HG02610 (cell line): ENCODE measurements around the gene SPDYC.
A peak's percentile ranks its signal among the peaks of the same experiment; 100 is the strongest.

ENCODE experiments used
- ATAC-seq: cut with Tn5 transposase; IDR thresholded peaks from one replicate; pipeline ENCODE4 v1.9.1; 2021; ENCODE audit warnings: mild to moderate bottlenecking, moderate library complexity; ENCODE audit not compliant: unreplicated experiment

Gene SPDYC, protein sequence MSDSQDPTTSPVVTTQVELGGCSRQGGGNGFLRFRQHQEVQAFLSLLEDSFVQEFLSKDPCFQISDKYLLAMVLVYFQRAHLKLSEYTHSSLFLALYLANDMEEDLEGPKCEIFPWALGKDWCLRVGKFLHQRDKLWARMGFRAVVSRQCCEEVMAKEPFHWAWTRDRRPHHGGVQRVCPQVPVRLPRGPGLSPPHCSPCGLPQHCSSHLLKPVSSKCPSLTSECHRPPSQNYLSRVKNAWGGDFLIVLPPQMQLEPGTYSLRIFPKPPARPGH

DNA sequence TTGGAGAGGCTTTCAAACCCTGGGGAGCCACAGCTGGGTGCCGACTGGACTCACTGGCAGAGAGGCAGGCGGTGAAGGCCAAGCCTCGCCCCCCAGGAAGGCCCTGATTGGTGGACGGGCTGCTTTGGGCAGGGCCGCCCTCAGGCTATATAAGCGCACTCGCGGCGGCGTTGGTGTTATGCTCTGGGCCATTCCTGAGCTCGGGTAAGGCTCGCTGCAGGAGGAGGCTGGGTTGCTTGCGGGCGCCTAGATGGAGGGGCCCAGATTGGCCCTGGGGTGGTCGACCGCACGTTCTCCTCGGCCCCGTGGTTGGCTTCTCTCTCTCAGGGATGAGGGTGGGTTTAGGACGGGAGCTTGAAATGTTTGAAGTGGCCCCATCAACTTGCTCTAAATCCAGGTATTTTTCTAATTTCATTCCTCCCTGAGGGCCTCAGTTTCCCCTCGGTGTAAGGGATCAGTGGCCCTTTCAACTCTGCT lies at the start of gene SPDYC:
SPDYC (plus strand) TSS at position 176 of the 477 bp plus-strand sequence. CDS start 1,125 bp downstream, outside the sequence.
- ATAC-seq = no peak

DNA sequence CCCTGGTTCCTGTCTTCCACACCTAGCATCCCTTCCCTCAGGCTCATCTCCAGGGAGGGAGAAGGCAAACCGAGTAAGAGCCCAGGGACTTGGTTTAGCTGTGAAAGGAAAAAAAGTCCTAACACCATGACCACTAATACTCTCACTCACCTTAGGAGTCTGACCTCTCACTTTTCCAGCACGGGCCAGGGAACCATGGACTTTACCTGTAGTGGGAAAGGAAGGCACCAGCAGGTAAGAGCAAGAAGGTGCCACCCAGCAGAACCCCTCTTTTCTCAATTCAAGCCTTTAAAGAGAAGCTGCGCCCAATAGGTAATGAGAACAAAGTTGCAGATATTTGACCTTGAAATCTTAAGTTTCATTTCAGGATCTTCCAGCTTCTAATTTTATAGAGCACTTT lies 49.2 kb upstream of the SPDYC start:
- no peak for ATAC-seq

DNA sequence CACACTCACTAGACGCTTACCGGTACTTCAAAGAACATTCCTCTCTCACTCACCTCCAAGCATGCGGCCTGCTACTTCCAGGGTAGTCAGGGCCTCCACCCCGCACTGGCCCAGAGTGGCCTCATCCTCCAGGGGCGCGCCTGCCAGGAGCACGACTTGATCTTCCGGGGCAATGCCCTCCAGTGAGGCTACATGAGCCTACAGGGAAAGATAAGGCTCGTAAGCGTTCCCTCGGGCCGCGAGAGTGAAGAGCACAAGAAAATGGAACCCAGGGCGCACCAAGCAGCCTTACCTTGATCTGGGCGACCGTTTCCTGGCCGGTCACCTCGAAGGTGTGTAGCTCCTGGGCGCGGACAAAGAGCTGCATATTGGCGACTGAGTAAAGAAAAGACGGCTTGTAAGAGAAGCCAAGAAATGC lies 48.6 kb upstream of the SPDYC start:
- ATAC-seq = no peak

DNA sequence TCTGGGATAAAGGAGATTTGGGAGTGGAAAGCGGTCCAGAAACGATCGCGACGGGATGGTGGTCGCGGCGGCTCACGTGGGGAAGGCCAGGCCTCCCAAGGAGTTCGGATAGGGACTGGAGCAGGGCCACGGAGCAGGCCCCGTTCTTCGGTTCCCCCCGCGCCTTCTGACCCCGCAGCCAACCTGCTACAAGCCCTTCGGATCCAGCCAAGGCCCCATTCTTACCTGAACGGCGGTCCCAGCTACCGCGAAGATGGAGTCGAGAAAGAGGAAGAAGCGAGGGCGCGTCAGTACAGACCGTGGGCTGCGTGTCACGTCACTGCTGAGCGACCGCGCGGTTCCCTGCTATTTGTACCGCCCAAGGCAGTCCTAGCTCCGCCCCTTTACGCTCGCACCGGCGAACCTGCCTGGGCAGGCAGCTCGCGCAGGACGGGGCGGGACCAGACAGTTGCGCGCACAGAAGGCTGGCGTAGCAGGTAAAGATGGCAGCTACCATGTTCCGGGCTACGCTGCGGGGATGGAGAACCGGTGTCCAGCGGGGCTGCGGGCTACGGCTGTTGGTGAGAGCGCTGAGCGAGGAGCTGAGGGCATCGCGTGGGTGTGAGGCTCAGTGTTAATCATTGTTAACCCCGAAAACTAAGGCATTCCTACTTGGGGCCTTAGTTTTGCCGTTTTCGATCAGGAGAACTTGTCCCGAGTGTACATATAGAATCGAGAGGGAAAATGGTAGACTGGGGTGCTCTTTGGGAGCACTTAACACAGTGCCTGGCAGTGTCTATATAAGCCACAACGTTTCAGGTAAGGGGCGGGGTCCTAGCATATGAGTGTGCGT lies 48.0 kb upstream of the SPDYC start, which contains the start of the genes FAU and MRPL49:
FAU (minus strand) TSS at position 270 of the 832 bp plus-strand sequence. CDS start 321 bp downstream, outside the sequence.
MRPL49 (plus strand) TSS at position 457 of the 832 bp plus-strand sequence; CDS start at position 483, 26 bp downstream.
- ATAC-seq = peak; percentile 70

DNA sequence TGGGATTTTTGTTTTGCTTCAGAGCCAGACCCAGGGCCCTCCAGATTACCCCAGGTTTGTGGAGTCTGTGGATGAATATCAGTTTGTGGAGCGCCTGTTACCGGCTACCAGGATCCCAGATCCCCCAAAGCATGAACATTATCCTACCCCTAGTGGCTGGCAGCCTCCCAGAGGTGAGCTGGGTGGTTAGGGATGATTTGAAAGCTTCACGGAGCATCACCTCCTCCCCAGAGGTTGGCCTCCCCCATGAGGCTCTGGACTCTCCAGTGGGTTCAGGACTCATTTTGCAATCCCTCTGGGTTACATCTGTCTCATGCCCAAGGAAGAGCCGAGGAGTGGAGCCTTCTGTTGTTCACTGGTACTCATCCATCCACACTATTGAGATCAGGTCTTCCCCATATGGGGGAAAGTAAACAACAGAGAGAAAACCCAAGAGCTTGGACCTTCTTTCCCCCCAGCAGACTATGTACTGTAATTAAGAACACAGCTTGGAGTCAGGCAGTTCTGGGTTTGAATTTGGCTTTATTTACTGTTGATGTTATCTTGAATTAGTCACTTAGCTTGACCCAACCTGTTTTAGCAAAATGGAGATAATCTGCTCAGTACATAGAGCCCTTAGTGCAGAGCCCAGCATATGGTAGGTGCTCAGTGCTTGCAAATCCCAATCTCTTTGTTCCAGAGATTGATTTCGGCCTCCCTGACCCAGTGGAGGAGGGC lies 45.4 kb upstream of the SPDYC start:
- no peak for ATAC-seq

DNA sequence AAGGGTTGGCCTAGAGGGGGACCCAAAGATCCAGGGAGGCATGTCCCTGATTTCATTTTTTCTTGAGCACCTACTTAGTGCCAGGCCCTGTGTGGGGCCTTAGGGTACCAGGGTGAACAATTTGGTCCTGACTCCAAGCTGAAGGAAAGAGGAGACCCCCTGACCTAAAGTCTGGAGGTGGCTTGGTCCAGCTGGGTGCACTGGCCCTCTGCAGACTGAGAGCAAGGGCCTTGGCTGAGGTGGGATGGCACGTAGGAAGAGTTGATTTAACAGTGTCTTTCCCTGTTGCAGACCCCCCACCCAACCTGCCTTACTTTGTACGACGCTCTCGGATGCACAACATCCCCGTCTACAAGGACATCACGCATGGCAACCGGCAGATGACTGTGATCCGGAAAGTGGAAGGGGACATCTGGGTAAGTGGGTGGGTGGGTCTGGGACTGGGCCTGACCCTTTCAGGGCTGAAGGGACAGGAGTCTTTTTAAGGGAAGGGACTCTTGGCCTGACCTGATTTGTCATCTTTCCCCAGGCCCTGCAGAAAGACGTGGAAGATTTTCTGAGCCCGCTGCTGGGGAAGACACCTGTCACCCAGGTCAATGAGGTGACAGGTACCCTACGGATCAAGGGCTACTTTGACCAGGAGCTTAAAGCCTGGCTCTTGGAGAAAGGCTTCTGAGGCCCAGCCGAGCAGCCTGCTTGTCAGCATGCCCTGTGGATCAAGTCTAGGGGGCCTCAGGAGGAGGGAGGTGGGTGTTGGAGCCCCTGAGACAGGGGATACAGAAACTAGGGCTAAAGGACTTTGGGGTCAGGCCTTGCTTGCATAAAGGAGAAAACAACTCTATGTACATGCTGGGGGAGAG lies 44.6 kb upstream of the SPDYC start:
- no peak for ATAC-seq

DNA sequence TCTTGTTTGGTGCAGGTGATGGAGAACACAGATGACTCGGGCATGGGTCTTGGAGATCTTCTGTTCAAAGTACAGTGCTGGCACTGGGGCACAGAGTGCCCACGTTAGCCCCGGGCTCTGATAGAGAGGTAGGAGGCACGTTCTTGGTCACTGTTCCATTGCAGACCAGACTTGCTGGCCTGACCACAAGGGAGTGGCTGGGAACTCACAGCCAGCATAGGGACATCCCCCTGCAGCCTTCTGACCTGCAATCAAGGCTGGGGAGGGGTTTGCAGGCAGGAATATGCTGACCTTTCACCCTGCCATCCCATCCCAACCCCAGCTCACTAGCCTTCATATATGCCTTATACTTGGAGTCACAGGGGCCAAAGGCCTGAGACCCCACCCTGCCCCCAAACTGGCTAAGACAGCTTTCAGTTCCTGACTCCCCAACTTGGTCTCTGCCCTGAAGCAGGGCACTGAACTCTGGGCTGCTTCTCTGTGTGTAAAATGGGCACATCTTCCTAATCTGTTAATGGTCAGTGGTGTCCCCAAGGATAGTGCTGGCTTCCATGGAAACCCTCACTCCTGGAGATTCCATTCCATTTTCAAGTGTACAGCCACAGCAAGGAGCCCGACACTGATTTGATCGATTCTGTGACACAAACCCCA lies 43.3 kb upstream of the SPDYC start:
- ATAC-seq = no peak

DNA sequence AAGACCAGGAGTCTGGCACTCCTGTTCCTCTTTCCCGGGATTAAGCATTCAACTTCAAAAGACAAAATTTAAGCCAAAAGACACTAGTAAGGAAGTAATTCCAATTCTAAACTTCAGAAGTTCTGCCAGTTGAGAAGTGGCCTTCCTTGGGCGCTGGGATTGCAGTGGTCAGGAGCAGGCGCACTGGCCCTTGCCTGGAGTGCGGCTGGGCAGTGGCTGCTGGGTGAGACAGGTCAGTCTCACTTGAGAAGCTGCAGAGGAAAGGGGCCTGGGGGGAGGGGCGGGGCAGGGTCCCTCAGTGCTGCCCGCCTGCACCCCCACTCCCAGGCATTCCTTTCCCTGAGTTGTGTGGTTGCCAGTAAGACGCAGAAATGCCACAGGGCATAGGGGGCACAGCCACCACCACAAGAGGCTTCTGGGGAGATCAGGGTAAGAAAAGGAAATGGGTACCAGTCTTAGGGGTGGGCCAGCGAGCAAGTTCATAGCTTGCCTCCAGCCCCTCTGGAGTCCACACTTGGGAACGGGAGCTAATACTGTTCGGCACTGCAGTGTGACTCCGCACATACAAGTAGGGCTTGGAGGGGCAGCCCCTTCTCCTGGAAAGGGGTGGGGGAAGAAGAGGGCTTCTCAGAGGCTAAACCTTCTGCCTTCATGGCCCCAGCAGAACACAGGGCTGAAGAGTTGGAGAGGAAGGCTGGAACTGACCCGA lies 42.4 kb upstream of the SPDYC start:
- no peak for ATAC-seq

DNA sequence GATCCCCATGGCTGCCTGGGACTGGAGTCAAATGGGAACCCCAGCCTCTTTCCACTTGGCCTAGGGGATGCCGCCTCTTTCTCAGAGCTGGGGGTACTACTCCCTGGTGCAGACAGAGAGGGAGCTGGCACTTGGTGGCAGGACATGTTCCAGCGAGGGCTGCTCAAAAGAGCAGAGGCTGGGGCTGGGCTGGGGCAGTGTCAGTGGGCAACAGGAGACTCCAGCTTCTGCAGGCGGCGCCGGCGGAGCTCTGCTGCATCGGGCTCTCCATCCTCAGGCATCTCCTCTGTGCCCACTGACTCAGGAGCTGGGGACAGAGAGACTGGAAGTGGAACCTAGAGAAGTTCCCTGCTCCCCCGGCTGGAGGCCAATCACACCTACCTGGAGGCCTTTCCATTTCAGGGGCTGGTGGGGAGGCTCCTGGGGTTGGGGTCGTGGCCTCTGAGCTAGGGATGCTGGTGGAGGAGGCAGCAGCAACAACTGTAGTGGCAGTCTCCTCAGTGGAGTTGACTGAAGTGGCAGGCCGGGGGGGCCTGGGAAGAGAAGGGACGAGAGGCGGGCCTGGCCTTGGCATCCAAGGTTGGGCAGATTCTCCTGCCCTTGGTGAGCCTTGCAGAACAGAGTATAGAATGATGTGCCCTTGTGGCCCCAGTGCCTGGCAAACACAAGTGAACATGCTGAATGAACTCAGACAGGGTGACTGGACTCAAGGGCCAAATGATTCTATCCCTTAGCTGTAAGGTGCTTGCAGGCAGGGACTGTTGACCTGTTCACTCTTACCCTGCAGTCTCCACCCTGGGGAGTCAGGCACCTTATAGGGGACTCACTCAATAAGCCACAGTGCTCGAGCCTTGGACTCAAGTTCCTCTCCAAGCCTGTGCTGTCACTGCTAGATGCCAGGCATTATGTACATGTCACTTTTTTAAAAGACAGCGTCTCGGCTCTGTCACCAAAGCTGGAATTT lies 41.6 kb upstream of the SPDYC start:
- no peak for ATAC-seq

DNA sequence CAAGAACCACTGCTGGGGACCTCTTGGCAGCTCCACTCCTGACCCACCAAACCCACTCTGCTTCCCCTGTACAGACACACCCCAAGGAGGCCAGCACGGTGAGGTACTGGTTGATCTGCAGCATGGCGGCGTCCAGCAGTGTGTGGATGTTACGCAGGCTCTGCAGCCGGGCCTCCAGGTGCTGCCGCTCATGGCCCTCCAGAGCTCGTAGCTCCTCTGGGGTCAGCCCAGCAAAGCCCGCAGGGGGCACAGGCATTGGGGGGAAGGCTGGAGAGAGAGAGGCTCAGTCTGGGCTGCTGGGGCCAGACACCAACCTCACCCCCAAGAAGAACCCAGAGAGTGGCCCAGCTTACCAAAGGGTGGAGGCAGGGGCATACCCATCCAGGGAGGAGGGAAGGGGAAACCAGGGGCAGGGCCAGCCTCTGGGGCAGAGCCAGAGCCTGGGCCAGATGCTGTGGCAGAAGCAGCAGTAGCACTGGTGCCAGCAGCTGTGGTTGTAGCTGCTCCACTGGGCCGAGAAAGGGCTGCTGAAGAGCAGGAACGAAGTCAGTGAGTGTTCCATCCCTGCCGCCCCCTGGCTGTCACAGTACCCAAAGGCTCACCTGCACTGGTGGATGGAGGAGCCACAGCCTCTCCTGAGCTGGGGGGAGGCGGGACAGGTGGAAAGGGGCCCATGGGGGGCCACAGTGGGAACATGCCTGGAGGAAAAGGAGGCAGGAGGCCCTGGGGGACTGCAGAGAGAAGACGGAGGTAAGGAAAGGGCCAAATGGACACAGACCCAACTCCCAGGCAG lies 40.2 kb upstream of the SPDYC start:
- no peak for ATAC-seq

DNA sequence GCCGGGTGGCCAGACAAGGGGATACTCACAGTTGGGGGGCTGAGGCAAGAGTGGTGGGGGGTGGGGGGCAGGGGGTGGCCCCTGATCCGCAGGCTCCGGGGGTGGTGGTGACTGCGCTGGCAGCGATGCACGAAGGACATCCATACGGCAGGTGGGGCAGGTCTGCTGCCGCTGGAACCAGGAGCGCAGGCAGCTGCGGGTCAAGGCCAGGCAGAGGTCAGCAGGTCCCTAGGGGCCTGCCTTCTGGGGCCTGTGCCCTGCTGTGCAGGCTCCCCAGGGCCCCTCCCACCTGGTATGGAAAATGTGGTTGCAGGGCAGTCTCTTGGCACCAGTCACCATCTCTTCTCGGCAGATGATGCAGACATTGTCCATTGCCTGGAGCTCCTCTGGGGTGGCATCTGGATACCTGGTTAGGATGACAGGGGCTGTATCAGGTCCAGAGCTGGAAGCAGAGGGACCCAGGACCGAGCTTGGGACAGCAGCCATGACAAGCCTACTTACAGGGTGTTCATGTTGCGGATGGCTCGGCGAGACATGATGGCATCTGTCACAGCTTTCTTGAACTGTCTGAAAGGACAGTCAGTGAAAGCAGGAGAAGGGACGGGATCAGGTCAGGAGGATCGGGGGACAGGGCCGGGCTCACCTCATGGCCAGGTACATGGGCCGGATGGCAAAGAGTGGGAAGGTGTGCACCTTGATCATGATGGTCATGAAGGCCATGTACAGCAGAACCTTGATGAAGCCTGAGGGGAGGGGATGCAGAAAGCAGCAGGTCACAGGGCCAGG lies 39.2 kb upstream of the SPDYC start:
- ATAC-seq = no peak

DNA sequence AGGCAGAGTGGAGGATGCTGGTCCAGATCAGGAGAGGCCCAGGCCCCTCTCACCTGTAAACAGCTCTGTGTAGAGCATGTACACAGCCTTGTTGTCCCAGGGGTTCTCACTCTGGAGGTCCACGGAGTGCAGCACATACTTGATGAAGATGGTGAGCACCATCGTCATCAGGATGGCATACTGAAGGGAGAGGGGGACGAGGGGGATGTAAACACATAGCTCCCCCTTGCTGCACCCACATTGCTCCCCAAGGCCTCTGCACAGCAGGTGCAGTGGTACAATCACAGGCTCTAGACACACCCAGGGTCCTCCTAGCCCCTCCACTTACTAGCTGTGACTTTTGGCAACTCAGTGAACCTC lies 38.6 kb upstream of the SPDYC start:
- ATAC-seq = no peak

DNA sequence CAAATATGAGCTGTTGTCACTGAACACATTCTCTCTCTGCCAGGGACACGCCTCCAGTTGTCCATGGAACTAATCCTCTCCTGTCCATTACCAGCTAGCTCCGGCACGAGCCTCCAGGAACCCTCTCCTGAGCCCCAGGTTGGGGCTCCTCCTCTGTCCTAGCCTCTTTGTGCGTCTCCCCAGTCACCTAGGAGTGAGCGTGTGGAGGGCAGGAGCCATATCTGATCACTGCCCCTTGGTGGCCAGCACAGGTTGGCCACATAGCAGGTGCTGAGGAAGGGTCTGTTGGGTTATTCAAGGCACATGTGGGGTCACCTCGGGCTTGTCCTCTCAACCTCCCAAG lies 38.2 kb upstream of the SPDYC start:
- ATAC-seq = no peak

DNA sequence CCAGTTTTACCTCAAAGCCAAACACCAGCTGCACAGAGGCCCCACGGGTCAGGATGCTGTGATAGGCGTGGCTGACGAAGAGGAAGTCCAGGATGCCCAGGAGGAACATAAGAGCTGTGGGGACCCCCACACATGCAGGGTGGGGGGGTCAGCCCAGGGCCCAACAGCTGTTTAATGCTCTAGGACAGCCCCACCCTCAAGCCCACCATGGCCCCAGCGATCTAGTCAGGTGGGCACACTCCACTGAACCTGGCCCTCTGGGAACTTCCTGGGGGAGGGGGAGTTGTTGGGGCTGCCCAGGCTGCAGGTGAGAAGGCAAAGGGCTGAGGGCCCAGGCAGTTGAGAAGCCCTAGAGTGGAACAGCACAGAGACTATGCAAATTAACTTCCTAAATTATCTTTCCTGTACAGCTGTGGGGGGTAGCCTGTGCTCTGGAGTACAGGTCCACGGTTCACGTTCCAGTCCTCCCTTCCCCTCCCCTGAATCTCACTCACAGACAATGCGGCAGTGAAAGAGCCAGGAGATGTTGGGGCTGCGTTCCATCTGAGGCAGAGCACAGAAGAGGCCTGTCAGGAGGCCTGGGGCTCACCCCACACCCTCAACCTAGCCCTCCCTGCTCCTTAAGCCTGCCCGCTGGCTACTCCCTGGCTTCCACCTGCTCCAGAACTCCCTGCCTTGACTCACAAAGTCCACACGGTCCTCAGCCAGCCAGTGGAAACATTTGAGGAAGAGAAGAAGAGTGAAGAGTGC lies 37.6 kb upstream of the SPDYC start:
- peak; percentile 40 for ATAC-seq

DNA sequence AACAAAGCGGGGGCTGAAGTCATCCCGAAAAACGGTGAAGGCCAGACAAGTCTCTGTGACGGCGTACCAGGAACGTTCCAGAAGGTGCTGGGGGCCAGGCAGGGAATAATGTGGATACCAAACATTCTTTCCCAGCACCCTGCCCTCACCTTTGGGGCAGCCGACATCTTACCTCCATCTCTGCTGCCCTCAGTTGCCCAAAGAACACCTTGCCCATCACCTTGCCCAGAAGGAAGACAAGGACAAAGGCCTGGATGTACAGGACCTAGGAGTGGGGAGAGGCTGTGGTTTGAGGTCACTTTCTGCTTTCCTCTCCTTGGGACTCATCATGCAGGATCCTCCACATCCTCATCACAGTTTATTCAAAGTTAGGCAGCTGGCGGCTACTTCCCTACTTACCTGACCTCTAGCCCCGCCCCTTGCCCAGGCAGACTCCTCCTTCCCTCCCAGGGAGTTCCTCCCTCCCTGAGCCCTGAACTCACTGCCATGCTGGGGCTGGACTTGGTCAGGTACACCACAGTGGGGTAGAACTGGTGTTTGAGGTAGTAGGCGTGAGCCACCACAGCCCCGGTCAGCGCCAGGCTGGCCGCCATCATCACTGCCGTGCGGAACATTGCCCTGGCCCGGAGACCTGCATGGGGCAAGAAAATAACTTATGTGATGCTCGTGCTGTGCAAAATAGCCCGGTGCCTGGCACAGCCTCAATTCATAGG lies 36.9 kb upstream of the SPDYC start:
- ATAC-seq = no peak
